ENCODE data around the gene AKR7A3. TPM values are rescaled to one million over a fixed set of nuclear protein-coding genes. Genes with fewer than 3 reads are reported as not detected.

AKR7A3 gene
- total RNA-seq, 1 donor, result 0.36 TPM

DNA sequence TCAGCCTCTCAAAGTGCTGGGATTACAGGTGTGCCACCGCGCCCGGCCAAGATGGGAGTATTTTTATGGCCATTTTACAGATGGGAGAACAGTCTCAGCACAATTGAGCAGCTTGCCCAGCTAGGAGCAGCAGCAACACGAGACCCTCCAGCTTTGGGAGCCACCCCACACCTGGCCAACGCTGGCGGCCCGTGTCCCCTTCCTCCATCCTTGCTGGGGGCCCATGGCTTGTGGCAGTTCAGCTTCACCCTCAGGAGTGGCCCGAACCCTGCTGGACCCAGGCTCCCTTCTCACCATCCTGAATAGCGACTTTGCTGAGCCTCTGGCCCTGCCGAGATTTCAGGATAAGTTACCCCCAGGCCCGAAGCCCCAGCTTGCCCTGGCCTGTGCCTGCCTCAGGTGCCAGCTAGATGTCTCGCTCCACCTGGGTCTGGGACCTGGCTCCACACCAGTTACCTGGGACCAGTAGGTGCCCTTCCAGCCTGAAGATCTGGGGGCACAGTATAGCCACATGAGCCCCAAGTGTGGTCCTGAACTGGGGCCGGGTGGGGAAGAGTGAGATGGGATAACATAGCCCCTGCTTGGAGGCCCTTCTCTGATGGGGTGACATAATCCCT is 42.8 kb upstream of the AKR7A3 start:
- DNase-seq (ENCODE audit: low read depth), result no peak
- TF ChIP-seq, protein P1, sequence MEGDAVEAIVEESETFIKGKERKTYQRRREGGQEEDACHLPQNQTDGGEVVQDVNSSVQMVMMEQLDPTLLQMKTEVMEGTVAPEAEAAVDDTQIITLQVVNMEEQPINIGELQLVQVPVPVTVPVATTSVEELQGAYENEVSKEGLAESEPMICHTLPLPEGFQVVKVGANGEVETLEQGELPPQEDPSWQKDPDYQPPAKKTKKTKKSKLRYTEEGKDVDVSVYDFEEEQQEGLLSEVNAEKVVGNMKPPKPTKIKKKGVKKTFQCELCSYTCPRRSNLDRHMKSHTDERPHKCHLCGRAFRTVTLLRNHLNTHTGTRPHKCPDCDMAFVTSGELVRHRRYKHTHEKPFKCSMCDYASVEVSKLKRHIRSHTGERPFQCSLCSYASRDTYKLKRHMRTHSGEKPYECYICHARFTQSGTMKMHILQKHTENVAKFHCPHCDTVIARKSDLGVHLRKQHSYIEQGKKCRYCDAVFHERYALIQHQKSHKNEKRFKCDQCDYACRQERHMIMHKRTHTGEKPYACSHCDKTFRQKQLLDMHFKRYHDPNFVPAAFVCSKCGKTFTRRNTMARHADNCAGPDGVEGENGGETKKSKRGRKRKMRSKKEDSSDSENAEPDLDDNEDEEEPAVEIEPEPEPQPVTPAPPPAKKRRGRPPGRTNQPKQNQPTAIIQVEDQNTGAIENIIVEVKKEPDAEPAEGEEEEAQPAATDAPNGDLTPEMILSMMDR (IDR thresholded peaks at IDR 0.05; ENCODE audit: insufficient read depth, low read length), result no peak
- H3K4me3 ChIP-seq (ENCODE audit: low read depth, low read length), result no peak overlapping the region

DNA sequence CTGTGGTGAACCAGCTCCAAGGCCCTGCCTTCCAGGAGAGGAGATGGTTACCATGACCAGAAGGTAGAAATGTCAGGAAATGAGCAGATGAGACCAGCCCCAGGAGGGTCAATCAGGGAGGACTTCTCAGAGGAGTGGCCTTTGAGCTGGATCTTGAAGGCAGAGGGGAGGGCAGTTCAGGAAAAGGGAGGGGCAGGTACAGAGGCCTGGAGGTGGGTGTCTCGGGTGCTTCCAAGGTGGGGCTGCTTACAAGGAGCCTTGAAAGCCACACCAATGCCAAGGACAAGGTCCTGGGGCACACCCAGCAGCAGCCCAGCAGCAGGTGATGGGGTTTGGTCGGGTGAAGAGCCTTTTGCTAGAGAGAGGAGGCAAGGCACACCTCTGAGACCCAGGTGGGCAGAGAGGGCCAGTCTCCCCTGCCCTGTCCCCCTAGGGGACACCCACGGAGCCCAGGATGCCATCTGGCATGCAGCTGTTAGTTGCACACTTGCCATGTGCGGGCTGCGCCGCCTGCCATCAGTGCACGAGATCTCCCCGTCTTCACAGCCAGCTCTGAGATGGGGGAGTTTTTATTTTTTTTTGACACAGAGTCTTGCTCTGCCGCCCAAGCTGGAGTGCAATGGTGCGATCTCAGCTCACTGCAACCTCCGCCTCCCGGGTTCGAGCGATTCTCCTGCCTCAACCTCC is 42.0 kb upstream of the AKR7A3 start:
- no peak for DNase-seq (ENCODE audit: low read depth)
- no peak overlapping the region for H3K4me3 ChIP-seq (ENCODE audit: low read depth, low read length)
- TF ChIP-seq, protein P1 (IDR thresholded peaks at IDR 0.05; ENCODE audit: insufficient read depth, low read length), result no peak

DNA sequence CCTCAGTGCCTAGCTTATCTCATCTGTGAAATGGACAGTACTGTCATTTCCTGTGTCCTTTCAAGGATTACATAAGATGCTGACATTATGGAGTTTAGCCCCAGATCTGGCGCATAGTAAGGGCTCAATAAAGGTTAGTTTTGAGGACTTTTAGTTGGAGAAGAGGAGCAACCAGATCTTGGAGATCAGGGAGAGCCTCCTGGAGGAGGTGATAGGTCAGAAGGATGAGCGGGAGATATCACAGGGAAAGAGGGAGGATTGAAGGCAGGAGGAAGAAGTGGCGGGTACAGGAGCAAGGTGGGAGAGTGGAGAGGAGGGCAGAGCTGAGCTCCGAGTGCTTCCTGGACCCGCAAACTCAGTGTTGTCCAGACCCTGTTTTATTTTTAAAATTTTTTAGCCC is 41.0 kb upstream of the AKR7A3 start:
- no peak for DNase-seq (ENCODE audit: low read depth)
- H3K4me3 ChIP-seq (ENCODE audit: low read depth, low read length), result no peak overlapping the region

DNA sequence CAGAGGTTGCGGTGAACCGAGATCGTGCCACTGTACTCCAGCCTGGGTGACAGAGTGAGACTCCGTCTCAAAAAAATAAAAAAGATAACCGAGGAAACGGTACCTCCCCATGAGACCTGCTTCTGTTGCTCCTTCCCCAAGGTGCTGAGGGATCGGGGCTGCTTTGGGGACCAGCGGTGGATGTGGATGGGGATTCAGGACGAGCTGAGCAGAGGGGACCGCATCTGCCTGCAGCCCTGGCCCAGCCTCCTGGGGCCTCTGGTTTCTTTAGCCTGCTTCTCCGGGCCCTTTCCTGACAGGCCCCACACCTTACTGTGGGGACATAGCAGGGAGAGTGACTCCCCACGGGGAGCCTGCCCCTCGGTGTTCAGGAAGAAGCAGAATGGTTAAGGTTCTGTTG is 40.6 kb upstream of the AKR7A3 start:
- TF ChIP-seq, protein P1 (IDR thresholded peaks at IDR 0.05; ENCODE audit: insufficient read depth, low read length), result no peak
- no peak for DNase-seq (ENCODE audit: low read depth)
- no peak overlapping the region for H3K4me3 ChIP-seq (ENCODE audit: low read depth, low read length)

More for the DNA sequence above, 41.0 kb upstream of the AKR7A3 start:
- TF ChIP-seq, protein P1 (IDR thresholded peaks at IDR 0.05; ENCODE audit: insufficient read depth, low read length), result no peak

DNA sequence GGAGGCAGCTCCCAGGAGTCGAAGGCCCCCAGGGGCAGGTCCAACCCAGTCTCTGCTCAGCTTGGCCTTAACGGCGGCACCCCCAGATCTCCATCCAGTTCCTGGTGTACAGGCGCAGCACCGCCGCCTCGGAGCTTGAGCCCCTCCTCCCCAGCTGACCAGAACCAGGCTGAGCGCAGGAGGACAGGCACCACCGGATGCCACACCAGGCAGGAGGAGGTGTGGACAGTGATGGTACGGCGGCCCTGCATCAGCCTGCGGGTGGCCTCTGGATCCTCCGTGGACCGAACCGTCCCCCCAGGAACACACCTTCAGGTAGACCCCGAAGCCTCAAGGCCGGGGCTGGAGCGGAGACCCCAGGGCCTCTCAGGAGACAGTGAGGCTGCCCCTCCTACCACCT is 39.9 kb upstream of the AKR7A3 start:
- no peak overlapping the region for H3K4me3 ChIP-seq (ENCODE audit: low read depth, low read length)
- no peak for DNase-seq (ENCODE audit: low read depth)
- TF ChIP-seq, protein P1 (IDR thresholded peaks at IDR 0.05; ENCODE audit: insufficient read depth, low read length), result no peak

DNA sequence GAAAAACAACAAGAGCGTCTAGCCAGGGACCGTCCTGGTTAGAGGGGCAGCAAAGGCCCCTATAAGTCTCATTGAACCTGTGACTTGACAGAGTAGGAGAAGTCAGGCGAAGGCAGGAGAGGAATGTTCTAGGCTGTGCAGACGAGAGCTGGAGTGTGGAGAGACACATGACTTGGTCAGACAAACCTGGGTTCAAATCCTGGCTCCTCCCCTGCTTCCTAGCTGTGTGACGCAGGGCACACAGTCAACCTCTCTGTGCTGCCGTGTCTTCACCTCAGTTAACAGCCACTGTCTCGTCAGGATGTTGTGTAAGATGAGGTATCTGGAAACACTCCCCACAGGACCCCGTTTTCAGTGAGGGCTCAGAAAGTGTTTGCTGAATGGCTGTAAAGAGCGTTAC is 39.2 kb upstream of the AKR7A3 start:
- TF ChIP-seq, protein P1 (IDR thresholded peaks at IDR 0.05; ENCODE audit: insufficient read depth, low read length), result no peak
- DNase-seq (ENCODE audit: low read depth), result no peak
- H3K4me3 ChIP-seq (ENCODE audit: low read depth, low read length), result no peak overlapping the region

Measured in fibroblast of the aortic adventitia (primary cell).